ENCODE measurements around the gene LRP8. TPM values are rescaled to one million over a fixed set of nuclear protein-coding genes. Genes with fewer than 3 reads are reported as not detected.

The LRP8 gene
- total RNA-seq, 1 experiment from 2014 or later: 56.3 TPM

GRCh38 chr1:53292690-53293089, 35.2 kb downstream of the LRP8 start (continued):
- TF ChIP-seq, protein P1, sequence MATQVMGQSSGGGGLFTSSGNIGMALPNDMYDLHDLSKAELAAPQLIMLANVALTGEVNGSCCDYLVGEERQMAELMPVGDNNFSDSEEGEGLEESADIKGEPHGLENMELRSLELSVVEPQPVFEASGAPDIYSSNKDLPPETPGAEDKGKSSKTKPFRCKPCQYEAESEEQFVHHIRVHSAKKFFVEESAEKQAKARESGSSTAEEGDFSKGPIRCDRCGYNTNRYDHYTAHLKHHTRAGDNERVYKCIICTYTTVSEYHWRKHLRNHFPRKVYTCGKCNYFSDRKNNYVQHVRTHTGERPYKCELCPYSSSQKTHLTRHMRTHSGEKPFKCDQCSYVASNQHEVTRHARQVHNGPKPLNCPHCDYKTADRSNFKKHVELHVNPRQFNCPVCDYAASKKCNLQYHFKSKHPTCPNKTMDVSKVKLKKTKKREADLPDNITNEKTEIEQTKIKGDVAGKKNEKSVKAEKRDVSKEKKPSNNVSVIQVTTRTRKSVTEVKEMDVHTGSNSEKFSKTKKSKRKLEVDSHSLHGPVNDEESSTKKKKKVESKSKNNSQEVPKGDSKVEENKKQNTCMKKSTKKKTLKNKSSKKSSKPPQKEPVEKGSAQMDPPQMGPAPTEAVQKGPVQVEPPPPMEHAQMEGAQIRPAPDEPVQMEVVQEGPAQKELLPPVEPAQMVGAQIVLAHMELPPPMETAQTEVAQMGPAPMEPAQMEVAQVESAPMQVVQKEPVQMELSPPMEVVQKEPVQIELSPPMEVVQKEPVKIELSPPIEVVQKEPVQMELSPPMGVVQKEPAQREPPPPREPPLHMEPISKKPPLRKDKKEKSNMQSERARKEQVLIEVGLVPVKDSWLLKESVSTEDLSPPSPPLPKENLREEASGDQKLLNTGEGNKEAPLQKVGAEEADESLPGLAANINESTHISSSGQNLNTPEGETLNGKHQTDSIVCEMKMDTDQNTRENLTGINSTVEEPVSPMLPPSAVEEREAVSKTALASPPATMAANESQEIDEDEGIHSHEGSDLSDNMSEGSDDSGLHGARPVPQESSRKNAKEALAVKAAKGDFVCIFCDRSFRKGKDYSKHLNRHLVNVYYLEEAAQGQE (IDR thresholded peaks at IDR 0.05; ENCODE audit: low read depth): no peak
- TF ChIP-seq, protein P2, sequence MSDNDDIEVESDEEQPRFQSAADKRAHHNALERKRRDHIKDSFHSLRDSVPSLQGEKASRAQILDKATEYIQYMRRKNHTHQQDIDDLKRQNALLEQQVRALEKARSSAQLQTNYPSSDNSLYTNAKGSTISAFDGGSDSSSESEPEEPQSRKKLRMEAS (IDR thresholded peaks at IDR 0.05): no peak

- BruUV-seq (replicated peaks): no TSS peak
Measured at GRCh38 chr1:53291574-53291973, 36.3 kb downstream of the LRP8 start.

More at GRCh38 chr1:53291574-53291973, 36.3 kb downstream of the LRP8 start:
- Histone ChIP-seq H3K4me3 (replicated peaks in 1 of 2; ENCODE audit: low read depth in 1 of 2, low read length in 2 of 2) (no peak overlapping the region), H2AFZ (ENCODE audit: low read depth, low read length, poor library complexity, severe bottlenecking) (no peak overlapping the region), H3K36me3 (ENCODE audit: control insufficient read depth in 1 of 2, insufficient read depth in 2 of 2, low read length in 2 of 2) (peaks cover 0 to 6% of the 10 kb centered on the region in 2 experiments; a peak in 1 of 4 replicates), H3K9me2 (ENCODE audit: insufficient read depth) (no peaks in the 10 kb centered on the region), H3K4me1 (ENCODE audit: control insufficient read depth in 1 of 2, insufficient read depth in 2 of 2, low read length in 2 of 2) (peaks cover 14 to 32% of the 10 kb centered on the region in 2 experiments), H3K79me2 (ENCODE audit: insufficient read depth, low read length) (peaks cover 54% of the 10 kb centered on the region), H3K9ac (ENCODE audit: low read length) (no peak overlapping the region), H3K27me3 (ENCODE audit: insufficient read depth, low read length) (no peaks in the 10 kb centered on the region), H3K4me2 (ENCODE audit: low read length) (no peak overlapping the region), H4K20me1 (ENCODE audit: insufficient read depth) (no peaks in the 10 kb centered on the region), H3K27ac (ENCODE audit: low read depth, low read length) (no peak overlapping the region), H3K9me3 (ENCODE audit: control insufficient read depth in 1 of 2, insufficient read depth in 1 of 2, low read depth in 1 of 2, low read length in 2 of 2) (no peaks in the 10 kb centered on the region)
- POLR2A ChIA-PET: no interaction called here
- ATAC-seq (peak; percentile 43), DNase-seq (ENCODE audit: low read depth, low spot score) (no peak)
- CTCF ChIA-PET: interaction anchor here (1.5 to 2.7 kb wide), 2 partner anchors 13 to 101 kb away, joined by 6 to 30 read pairs; no protein-coding TSS in a partner anchor
- RAD21 ChIA-PET (ENCODE audit: low non-redundant PET in 1 of 2, low total read pairs in 2 of 2, uncharacterized antibody in 2 of 2, unreplicated experiment in 2 of 2): interaction anchor here (0.8 to 1.0 kb wide), 2 partner anchors 102 to 103 kb away, joined by 3 to 4 read pairs; no protein-coding TSS in a partner anchor
- TF ChIP-seq, protein P3, sequence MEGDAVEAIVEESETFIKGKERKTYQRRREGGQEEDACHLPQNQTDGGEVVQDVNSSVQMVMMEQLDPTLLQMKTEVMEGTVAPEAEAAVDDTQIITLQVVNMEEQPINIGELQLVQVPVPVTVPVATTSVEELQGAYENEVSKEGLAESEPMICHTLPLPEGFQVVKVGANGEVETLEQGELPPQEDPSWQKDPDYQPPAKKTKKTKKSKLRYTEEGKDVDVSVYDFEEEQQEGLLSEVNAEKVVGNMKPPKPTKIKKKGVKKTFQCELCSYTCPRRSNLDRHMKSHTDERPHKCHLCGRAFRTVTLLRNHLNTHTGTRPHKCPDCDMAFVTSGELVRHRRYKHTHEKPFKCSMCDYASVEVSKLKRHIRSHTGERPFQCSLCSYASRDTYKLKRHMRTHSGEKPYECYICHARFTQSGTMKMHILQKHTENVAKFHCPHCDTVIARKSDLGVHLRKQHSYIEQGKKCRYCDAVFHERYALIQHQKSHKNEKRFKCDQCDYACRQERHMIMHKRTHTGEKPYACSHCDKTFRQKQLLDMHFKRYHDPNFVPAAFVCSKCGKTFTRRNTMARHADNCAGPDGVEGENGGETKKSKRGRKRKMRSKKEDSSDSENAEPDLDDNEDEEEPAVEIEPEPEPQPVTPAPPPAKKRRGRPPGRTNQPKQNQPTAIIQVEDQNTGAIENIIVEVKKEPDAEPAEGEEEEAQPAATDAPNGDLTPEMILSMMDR (IDR thresholded peaks at IDR 0.05 in 2 of 3, conservative IDR thresholded peaks at IDR 0.05 in 1 of 3; ENCODE audit: borderline replicate concordance in 1 of 3, insufficient read depth in 1 of 3, low read depth in 2 of 3, low read length in 2 of 3): peak; percentile 21 to 36 (median 24); a peak in 2 of 6 replicates
- TF ChIP-seq POLR2AphosphoS5 (IDR thresholded peaks at IDR 0.05; ENCODE audit: low read depth, low read length): no peak
- no peak for TF ChIP-seq EGR1 (IDR thresholded peaks at IDR 0.05; ENCODE audit: low read depth)
- intact Hi-C loops (cut with micrococcal nuclease): no loop called here
